ENCODE measurements around the gene TNFSF11. TPM values are rescaled to one million over a fixed set of nuclear protein-coding genes. Genes with fewer than 3 reads are reported as not detected.

TNFSF11 gene
- total and polyA plus RNA-seq, 4 donors = 0.25 to 1.3 (median 0.25) TPM

GRCh38 chr13:42581427-42581826, 7.5 kb downstream of the TNFSF11 start:
- Histone ChIP-seq H3K36me3 (ENCODE audit: control insufficient read depth in 4 of 4, insufficient read depth in 3 of 4, low read depth in 1 of 4, low read length in 3 of 4) (peaks cover 0 to 4% (median 0%) of the 10 kb centered on the region in 4 donors), H3K4me3 (ENCODE audit: low read depth in 1 of 3, low read length in 3 of 3) (no peak overlapping the region), H3K4me1 (ENCODE audit: control insufficient read depth in 4 of 4, insufficient read depth in 4 of 4, low read length in 3 of 4) (no peaks in the 10 kb centered on the region), H3K27ac (ENCODE audit: low read depth in 1 of 2, low read length in 2 of 2) (no peak overlapping the region), H3K9me3 (ENCODE audit: control insufficient read depth in 4 of 4, low read length in 3 of 4) (no peaks in the 10 kb centered on the region), H3K27me3 (ENCODE audit: control insufficient read depth in 4 of 4, insufficient read depth in 4 of 4, low read length in 3 of 4) (no peaks in the 10 kb centered on the region), H3K9ac (ENCODE audit: low read depth in 1 of 2, low read length in 2 of 2) (no peak overlapping the region)
- TF ChIP-seq YY1 (IDR thresholded peaks at IDR 0.05) (no peak), MAX (IDR thresholded peaks at IDR 0.05) (no peak), GABPA (IDR thresholded peaks at IDR 0.05 in 1 of 2, conservative IDR thresholded peaks at IDR 0.05 in 1 of 2) (no peak)
- no peak for DNase-seq (ENCODE audit: low spot score)
- WGBS = 89% methylated on average over 4 of the region's 4 CpGs

GRCh38 chr13:42591602-42592001, 17.6 kb downstream of the TNFSF11 start:
- Histone ChIP-seq H3K27me3 (ENCODE audit: control insufficient read depth in 4 of 4, insufficient read depth in 4 of 4, low read length in 3 of 4) (no peaks in the 10 kb centered on the region), H3K9ac (ENCODE audit: low read depth in 1 of 2, low read length in 2 of 2) (no peak overlapping the region), H3K4me3 (ENCODE audit: low read depth in 1 of 3, low read length in 3 of 3) (no peak overlapping the region), H3K27ac (ENCODE audit: low read depth in 1 of 2, low read length in 2 of 2) (no peak overlapping the region), H3K9me3 (ENCODE audit: control insufficient read depth in 4 of 4, low read length in 3 of 4) (no peaks in the 10 kb centered on the region), H3K36me3 (ENCODE audit: control insufficient read depth in 4 of 4, insufficient read depth in 3 of 4, low read depth in 1 of 4, low read length in 3 of 4) (no peaks in the 10 kb centered on the region), H3K4me1 (ENCODE audit: control insufficient read depth in 4 of 4, insufficient read depth in 4 of 4, low read length in 3 of 4) (peaks cover 0 to 18% (median 14%) of the 10 kb centered on the region in 4 donors)
- no peak for TF ChIP-seq REST (IDR thresholded peaks at IDR 0.05)
- no peak for TF ChIP-seq GABPA (IDR thresholded peaks at IDR 0.05 in 1 of 2, conservative IDR thresholded peaks at IDR 0.05 in 1 of 2)
- TF ChIP-seq ZBTB33 (IDR thresholded peaks at IDR 0.05) = no peak
- TF ChIP-seq ATF3 (IDR thresholded peaks at IDR 0.05) = no peak
- 42% methylated on average over 4 of the region's 4 CpGs for WGBS
- DNase-seq (ENCODE audit: low spot score) = no peak

GRCh38 chr13:42592915-42593900, 19.3 kb downstream of the TNFSF11 start:
- 85% methylated on average over 8 of the region's 8 CpGs for WGBS
- Histone ChIP-seq H3K36me3 (ENCODE audit: control insufficient read depth in 4 of 4, insufficient read depth in 3 of 4, low read depth in 1 of 4, low read length in 3 of 4) (no peaks in the 10 kb centered on the region), H3K27ac (ENCODE audit: low read depth in 1 of 2, low read length in 2 of 2) (no peak overlapping the region), H3K4me3 (ENCODE audit: low read depth in 1 of 3, low read length in 3 of 3) (no peak overlapping the region), H3K4me1 (ENCODE audit: control insufficient read depth in 4 of 4, insufficient read depth in 4 of 4, low read length in 3 of 4) (peaks cover 0 to 16% (median 12%) of the 10 kb centered on the region in 4 donors), H3K27me3 (ENCODE audit: control insufficient read depth in 4 of 4, insufficient read depth in 4 of 4, low read length in 3 of 4) (no peaks in the 10 kb centered on the region), H3K9ac (ENCODE audit: low read depth in 1 of 2, low read length in 2 of 2) (no peak overlapping the region), H3K9me3 (ENCODE audit: control insufficient read depth in 4 of 4, low read length in 3 of 4) (no peaks in the 10 kb centered on the region)
- no peak for DNase-seq (ENCODE audit: low spot score)
- TF ChIP-seq NR2F2 (IDR thresholded peaks at IDR 0.05) (no peak), RXRA (IDR thresholded peaks at IDR 0.05) (no peak), REST (IDR thresholded peaks at IDR 0.05) (no peak), SP1 (IDR thresholded peaks at IDR 0.05) (no peak), ZBTB33 (IDR thresholded peaks at IDR 0.05) (no peak), ATF3 (IDR thresholded peaks at IDR 0.05) (no peak), HNF4A (conservative IDR thresholded peaks at IDR 0.05) (no peak), TAF1 (conservative IDR thresholded peaks at IDR 0.05) (no peak)
